Measurements from ENCODE around the gene CCN6. TPM values are rescaled to one million over a fixed set of nuclear protein-coding genes. Genes with fewer than 3 reads are reported as not detected.
"Not testable (repeated sequence)": the region's sequence is repeated elsewhere in the genome, so short reads cannot be mapped to it uniquely, and the experiment has no call there.

The CCN6 gene
- total RNA-seq, 1 experiment from 2014 or later: not detected

GRCh38 chr6:112044856-112045255, 9.0 kb upstream of the CCN6 start:
- no peak overlapping the region for H3K23ac ChIP-seq (ENCODE audit: insufficient read length, low read depth, low read length)
- H3K27me3 ChIP-seq (ENCODE audit: insufficient read depth, low read length): no peaks in the 10 kb centered on the region
- no peaks in the 10 kb centered on the region for H3K23me2 ChIP-seq (ENCODE audit: insufficient read length, low read depth, low read length, poor library complexity, severe bottlenecking)
- H3K56ac ChIP-seq (ENCODE audit: insufficient read length, low read depth, low read length): no peak overlapping the region
- Mint-ChIP-seq H3K4me1 (peaks cover 0 to 3% of the 10 kb centered on the region in 2 experiments; a peak in 2 of 4 replicates), H3K9me3 (peaks cover 4 to 7% of the 10 kb centered on the region in 2 experiments; a peak in 3 of 5 replicates), H3K36me3 (ENCODE audit: insufficient read depth in 1 of 3, low read depth in 3 of 3) (peaks cover 0 to 7% (median 0%) of the 10 kb centered on the region in 3 experiments; a peak in 2 of 7 replicates), H3K27ac (no peak overlapping the region), H3K4me3 (no peak overlapping the region), H3K27me3 (ENCODE audit: low read depth) (no peaks in the 10 kb centered on the region; the same call in 1 of the 2 replicates)
- H2BK12ac ChIP-seq (ENCODE audit: insufficient read length, low read depth, low read length): no peak overlapping the region
- WGBS (ENCODE audit: extremely low coverage, insufficient read length, low lambda C conversion rate): no CpG with 5 or more reads among the region's 3 CpGs
- no peak overlapping the region for H2BK15ac ChIP-seq (ENCODE audit: low read depth, low read length)
- no peak overlapping the region for H3K18ac ChIP-seq (ENCODE audit: insufficient read length, low read depth, low read length)
- no peaks in the 10 kb centered on the region for H4K20me1 ChIP-seq (ENCODE audit: control insufficient read depth, insufficient read depth, insufficient read length)
- H3K27ac ChIP-seq (ENCODE audit: insufficient read length, low read depth, low read length): no peak overlapping the region
- H4K8ac ChIP-seq (replicated peaks; ENCODE audit: insufficient read length, low read depth, low read length): no peak overlapping the region
- no peak overlapping the region for H3K4ac ChIP-seq (ENCODE audit: low read depth, low read length)
- no peak overlapping the region for H2AFZ ChIP-seq (ENCODE audit: low read length)
- H2AK5ac ChIP-seq (ENCODE audit: insufficient read length, low read length): no peak overlapping the region
- no peak overlapping the region for H3K4me2 ChIP-seq (ENCODE audit: insufficient read depth, insufficient read length, low read length)
- H2BK120ac ChIP-seq (ENCODE audit: low read depth, low read length, poor library complexity, severe bottlenecking): no peak overlapping the region
- no peak overlapping the region for H2BK5ac ChIP-seq (ENCODE audit: insufficient read length, low read length)
- no peak overlapping the region for H4K5ac ChIP-seq (ENCODE audit: insufficient read length, low read depth, low read length)
- DNase-seq: no peak
- H4K91ac ChIP-seq (ENCODE audit: insufficient read length, low read depth, low read length): no peak overlapping the region
- H3K14ac ChIP-seq (ENCODE audit: insufficient read depth, low read length): no peak overlapping the region
- no peaks in the 10 kb centered on the region for H3K79me1 ChIP-seq (ENCODE audit: insufficient read depth, low read depth, low read length, poor library complexity, severe bottlenecking)
- H3K9me3 ChIP-seq (ENCODE audit: control insufficient read depth, low read depth, low read length): no peaks in the 10 kb centered on the region
- H3K9ac ChIP-seq (ENCODE audit: extremely low read depth, insufficient read length, low read length): no peak overlapping the region
- no peak overlapping the region for H2BK20ac ChIP-seq (ENCODE audit: low read depth, low read length, poor library complexity, severe bottlenecking)
- TF ChIP-seq, protein P1, sequence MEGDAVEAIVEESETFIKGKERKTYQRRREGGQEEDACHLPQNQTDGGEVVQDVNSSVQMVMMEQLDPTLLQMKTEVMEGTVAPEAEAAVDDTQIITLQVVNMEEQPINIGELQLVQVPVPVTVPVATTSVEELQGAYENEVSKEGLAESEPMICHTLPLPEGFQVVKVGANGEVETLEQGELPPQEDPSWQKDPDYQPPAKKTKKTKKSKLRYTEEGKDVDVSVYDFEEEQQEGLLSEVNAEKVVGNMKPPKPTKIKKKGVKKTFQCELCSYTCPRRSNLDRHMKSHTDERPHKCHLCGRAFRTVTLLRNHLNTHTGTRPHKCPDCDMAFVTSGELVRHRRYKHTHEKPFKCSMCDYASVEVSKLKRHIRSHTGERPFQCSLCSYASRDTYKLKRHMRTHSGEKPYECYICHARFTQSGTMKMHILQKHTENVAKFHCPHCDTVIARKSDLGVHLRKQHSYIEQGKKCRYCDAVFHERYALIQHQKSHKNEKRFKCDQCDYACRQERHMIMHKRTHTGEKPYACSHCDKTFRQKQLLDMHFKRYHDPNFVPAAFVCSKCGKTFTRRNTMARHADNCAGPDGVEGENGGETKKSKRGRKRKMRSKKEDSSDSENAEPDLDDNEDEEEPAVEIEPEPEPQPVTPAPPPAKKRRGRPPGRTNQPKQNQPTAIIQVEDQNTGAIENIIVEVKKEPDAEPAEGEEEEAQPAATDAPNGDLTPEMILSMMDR (conservative IDR thresholded peaks at IDR 0.05): no peak
- no peaks in the 10 kb centered on the region for H3K79me2 ChIP-seq (ENCODE audit: insufficient read depth, low read length)
- peaks cover 4% of the 10 kb centered on the region; the same call in 1 of the 2 replicates for H3K4me1 ChIP-seq (ENCODE audit: insufficient read depth, low read length)
- H3T11ph ChIP-seq (ENCODE audit: low read length): no peak overlapping the region

DNA sequence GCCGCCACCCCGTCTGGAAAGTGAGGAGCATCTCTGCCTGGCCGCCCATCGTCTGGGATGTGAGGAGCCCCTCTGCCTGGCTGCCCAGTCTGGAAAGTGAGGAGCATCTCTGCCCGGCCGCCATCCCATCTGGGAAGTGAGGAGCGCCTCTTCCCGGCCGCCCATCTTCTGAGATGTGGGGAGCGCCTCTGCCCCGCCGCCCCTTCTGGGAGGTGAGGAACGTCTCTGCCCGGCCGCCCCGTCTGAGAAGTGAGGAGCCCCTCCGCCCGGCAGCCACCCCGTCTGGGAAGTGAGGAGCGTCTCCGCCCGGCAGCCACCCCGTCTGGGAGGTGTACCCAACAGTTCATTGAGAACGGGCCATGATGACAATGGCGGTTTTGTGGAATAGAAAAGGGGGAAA, 6.4 kb upstream of the CCN6 start:
- not testable (repeated sequence) for H3K18ac ChIP-seq (ENCODE audit: insufficient read length, low read depth, low read length); H2BK5ac ChIP-seq (ENCODE audit: insufficient read length, low read length); H3K27me3 Mint-ChIP-seq (ENCODE audit: low read depth); H2AFZ ChIP-seq (ENCODE audit: low read length); H3K36me3 Mint-ChIP-seq (ENCODE audit: insufficient read depth in 1 of 3, low read depth in 3 of 3); DNase-seq; H3K23me2 ChIP-seq (ENCODE audit: insufficient read length, low read depth, low read length, poor library complexity, severe bottlenecking); H3K14ac ChIP-seq (ENCODE audit: insufficient read depth, low read length); H3K23ac ChIP-seq (ENCODE audit: insufficient read length, low read depth, low read length); H3K4me1 Mint-ChIP-seq; H4K5ac ChIP-seq (ENCODE audit: insufficient read length, low read depth, low read length); H3K79me1 ChIP-seq (ENCODE audit: insufficient read depth, low read depth, low read length, poor library complexity, severe bottlenecking); H3K4me3 Mint-ChIP-seq; H4K20me1 ChIP-seq (ENCODE audit: control insufficient read depth, insufficient read depth, insufficient read length); H3K27me3 ChIP-seq (ENCODE audit: insufficient read depth, low read length); H3K4ac ChIP-seq (ENCODE audit: low read depth, low read length); H3K4me1 ChIP-seq (ENCODE audit: insufficient read depth, low read length); H3K4me2 ChIP-seq (ENCODE audit: insufficient read depth, insufficient read length, low read length); H3T11ph ChIP-seq (ENCODE audit: low read length); H2AK5ac ChIP-seq (ENCODE audit: insufficient read length, low read length); H3K56ac ChIP-seq (ENCODE audit: insufficient read length, low read depth, low read length); H2BK15ac ChIP-seq (ENCODE audit: low read depth, low read length); H3K9me3 Mint-ChIP-seq; H3K27ac ChIP-seq (ENCODE audit: insufficient read length, low read depth, low read length); H2BK120ac ChIP-seq (ENCODE audit: low read depth, low read length, poor library complexity, severe bottlenecking); H2BK12ac ChIP-seq (ENCODE audit: insufficient read length, low read depth, low read length); H4K91ac ChIP-seq (ENCODE audit: insufficient read length, low read depth, low read length); H3K27ac Mint-ChIP-seq; H2BK20ac ChIP-seq (ENCODE audit: low read depth, low read length, poor library complexity, severe bottlenecking); H3K9me3 ChIP-seq (ENCODE audit: control insufficient read depth, low read depth, low read length); H4K8ac ChIP-seq (replicated peaks; ENCODE audit: insufficient read length, low read depth, low read length); H3K79me2 ChIP-seq (ENCODE audit: insufficient read depth, low read length); H3K9ac ChIP-seq (ENCODE audit: extremely low read depth, insufficient read length, low read length)
- no CpG with 5 or more reads among the region's 25 CpGs for WGBS (ENCODE audit: extremely low coverage, insufficient read length, low lambda C conversion rate)
